Subcutaneous adipose tissue (tissue), 4 donors: ENCODE measurements around the gene IQSEC1. TPM values are rescaled to one million over a fixed set of nuclear protein-coding genes. Genes with fewer than 3 reads are reported as not detected.

Experiments
- total RNA-seq, 4 donors: library from RNA; depleted of rRNA; stranded (reverse); fragments of >200 nt; gene quantifications; one replicate each; pipeline ENCODE4 v1.1.0, GENCODE V29; 2016
- TF ChIP-seq, protein P1 (sequence below): fragments of 450-650 bp; IDR thresholded peaks from one replicate; pipeline ENCODE4 v1.5.1; 2016; ENCODE audit warnings: low read depth, mild to moderate bottlenecking, control low read depth, antibody characterized with exemption, moderate library complexity

Gene IQSEC1
- total RNA-seq, 4 donors from 2014 or later: 44.3 to 99.1 (median 51.8) TPM

DNA sequence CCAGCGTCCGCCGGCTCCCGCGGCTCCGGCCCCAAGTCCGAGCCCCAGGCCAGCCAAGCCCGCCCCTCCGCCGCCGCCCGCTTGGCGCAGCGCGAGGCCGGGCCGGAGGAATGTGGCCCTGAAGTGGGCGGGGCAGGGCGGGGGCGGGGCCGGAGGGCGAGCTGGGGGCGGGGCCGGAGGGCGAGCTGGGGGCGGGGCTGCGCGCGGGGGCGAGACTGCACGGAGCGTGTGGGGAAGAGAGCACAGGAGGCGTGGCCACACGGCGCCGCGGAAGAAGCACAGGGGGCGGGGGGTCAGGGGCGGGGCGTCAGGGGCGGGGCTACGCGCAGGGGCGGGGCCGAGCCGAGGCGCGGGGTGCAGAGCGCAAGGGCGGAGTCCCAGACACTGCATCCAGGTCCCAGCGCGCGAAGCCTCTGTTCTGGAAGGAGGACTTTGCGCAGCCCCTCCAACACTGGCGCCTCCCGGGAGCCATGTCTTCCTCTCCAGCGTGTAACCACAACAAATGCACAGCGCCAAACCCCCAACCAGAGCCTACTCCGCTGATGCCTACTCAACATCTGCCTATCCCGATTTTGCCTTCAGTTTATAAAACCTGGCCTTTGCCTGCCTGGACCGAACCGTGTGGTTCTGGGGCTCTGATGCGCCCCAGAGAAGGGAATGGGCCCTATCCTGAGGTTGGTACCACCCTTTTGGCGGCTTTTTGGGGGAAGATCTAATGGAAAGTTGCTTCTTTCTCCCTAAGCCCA lies 105.5 kb downstream of the IQSEC1 start:
- TF ChIP-seq, protein P1, sequence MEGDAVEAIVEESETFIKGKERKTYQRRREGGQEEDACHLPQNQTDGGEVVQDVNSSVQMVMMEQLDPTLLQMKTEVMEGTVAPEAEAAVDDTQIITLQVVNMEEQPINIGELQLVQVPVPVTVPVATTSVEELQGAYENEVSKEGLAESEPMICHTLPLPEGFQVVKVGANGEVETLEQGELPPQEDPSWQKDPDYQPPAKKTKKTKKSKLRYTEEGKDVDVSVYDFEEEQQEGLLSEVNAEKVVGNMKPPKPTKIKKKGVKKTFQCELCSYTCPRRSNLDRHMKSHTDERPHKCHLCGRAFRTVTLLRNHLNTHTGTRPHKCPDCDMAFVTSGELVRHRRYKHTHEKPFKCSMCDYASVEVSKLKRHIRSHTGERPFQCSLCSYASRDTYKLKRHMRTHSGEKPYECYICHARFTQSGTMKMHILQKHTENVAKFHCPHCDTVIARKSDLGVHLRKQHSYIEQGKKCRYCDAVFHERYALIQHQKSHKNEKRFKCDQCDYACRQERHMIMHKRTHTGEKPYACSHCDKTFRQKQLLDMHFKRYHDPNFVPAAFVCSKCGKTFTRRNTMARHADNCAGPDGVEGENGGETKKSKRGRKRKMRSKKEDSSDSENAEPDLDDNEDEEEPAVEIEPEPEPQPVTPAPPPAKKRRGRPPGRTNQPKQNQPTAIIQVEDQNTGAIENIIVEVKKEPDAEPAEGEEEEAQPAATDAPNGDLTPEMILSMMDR: no peak

DNA sequence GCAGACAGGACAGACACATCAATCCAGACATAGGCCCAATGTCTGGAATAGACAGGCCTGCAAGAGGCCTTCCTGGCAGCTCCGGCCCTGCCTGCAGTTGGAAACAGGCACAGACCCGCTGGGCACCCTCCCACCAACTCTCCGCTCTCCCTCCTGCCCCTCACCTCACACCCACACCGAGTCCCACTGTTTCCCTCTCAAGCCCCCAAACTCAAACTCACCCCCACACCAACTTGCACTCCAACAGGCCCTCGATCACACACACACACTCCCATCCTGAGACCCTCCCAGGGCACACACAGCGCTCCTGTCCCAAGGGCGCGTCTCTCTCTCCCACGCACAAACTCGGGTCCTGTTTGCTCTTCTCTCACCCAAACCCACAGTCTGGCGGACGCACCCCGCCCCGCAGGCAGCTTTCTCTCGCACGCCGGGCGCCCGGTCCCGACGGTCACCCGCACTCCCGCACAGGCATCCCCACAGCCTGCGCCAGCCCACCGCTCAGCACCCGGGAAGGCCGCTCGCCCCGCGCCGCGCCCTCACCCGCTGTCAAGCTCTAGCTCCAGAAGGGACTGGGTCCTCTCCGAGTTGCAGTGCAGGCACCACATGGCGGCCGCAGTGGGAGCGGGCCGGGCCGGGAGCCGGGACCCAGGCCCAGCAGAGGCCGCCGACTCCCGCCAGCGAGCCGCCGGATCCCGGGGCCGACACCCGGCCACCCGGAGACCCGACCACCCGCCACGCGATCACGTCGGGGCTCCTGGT lies 106.2 kb downstream of the IQSEC1 start:
- TF ChIP-seq, protein P1: no peak

DNA sequence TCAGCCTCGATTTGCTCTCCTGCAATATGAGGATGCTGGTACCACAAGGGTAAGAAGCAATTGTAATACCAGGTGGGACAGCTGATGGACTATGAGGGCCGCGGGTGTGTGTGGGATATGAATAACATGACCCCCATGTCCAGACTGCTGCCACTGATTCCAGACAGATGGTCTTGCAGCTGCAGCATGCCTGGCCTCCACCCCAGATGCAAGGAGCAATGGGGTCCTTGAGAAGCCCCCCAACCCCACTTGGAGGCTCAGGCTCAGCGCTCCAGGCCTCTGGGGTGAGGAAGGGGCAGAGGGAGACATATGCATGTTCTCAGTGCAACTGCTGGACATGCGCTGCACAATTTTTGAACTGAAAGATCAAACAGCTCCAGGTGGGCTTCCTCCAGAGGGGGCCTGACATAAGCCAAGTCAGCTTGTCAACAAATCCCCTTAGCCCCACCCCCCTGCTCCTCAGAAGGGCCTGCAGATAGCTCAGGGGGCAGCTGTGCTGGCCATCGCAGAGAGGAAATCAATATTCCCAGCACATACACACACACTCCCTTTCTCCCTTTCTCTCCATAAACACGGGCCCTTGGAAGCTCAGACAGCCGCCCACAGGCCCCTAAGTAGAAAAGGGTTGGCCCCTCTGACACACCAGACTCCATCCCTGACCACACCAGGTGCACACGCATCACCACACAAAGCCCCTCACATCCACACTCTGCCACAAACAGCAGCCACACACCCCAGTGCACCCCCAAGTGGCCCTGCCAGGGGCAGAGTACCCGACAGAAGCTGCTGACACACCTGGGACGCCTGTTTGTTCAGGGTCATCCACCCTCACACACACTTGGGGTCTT lies 107.0 kb downstream of the IQSEC1 start:
- TF ChIP-seq, protein P1: no peak

DNA sequence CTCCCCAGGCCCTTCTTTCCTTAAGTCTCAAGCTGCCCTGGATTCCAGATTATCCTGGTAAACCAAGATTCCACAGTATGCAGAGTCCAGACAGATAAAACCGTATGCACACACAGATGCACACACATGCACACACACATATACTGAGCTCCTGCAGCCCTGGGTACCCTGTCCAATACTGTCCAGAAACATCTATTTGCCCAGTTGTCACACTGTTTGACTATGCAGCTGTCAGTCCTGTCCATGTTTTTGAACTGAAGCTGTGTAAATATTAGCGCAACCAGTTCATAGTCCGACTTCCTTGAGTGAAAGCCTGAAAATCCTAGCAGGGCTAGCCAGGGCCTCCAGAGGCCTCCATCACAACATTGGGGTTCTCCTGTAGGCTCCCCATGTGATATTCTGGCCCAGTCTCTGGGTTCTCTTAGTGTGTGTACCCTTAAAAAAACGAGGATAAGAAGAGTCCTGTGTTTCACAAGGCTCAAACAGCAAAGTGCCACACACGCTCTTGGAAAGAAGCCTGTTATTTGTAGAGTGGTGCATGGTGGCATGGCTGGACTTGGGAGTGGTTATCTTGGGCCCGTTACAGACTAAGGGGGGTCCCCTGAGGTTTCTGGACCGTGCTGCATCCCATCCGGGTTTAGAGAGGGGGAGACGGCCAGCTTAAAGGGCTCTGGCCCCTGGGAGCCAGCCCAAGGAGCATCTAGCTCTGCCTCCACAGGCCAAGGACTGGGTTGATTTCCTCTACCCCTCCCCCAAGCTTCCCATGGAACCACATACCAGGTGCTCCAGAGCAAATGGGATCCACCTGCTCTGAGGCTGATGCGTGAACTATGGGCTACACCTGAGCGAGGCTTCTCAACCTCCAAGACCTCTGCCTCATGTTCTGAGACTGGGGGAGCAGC lies 108.3 kb downstream of the IQSEC1 start:
- TF ChIP-seq, protein P1: no peak

DNA sequence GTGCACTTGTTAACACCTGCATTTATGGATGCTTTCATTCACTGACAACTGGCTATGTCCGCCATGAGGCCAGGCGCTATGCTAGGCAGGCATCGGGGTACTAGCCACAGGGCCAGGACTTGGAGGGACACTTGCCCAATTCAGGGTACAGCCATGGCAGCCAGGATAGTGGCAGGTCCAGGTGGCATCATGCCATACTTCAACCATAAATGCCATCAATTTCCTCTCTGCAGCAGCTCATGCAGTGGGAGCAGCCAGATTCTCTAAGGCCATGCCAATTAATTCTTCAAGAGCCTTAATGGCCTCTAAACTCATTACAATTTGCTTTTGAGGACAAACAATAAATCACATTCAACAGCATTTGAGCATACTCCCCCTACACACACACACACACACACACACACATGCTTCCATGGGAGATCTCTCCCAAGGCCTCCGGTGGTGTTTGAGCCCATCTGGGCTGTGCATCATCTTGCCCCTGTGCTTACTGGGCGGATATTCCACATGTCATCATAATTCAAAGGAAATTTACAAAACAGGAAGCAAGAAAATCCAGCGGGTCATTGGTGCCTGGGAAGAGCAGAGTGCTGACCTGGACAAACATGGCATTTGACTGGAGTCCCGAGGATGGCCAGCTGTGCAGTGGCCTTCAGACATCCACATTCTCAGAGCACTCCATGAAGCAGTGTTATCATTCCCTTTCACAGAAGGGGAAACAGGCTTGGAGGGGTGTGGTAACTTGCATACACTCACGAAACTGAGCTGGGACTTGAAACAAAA lies 109.1 kb downstream of the IQSEC1 start:
- TF ChIP-seq, protein P1: no peak

DNA sequence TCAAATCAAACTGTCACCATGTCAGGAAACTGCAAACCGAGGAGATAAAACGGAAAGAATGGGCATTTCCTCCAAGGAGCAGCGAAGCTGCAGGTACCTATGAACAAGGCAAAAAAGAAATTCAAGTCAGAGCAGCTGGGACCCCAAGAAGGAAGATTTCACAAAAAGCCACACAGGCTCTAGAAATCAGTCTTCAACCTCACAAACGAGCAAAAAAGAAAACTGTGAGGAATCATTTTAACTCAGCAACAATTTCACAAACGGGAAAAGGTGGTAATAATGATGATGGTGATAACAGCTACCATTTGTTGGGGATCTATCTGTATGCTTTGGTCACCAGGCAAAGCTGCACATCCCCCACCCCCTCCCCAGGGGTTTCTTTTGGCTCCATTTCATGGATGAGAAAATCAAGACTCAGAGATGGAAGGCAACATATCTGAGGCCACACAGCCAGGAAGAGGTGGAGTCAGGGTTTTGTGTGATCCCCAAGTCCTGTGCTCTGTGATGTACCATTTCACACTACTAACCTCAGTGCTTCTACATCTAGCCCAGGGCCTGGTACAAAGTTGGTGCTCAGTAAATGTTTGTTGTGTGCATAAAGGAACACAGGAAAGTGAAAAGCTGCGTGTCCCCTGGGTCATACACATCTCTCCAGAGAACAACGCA lies 109.9 kb downstream of the IQSEC1 start:
- TF ChIP-seq, protein P1: no peak
